Osteocyte (in vitro differentiated cells): Measurements from ENCODE around the gene PTGES. TPM values are rescaled to one million over a fixed set of nuclear protein-coding genes. Genes with fewer than 3 reads are reported as not detected.
"Not testable (repeated sequence)": the region's sequence is repeated elsewhere in the genome, so short reads cannot be mapped to it uniquely, and the experiment has no call there.

Experiments used
- DNase-seq: peaks from one replicate; pipeline ENCODE4 v3.0.0; 2021; ENCODE audit warnings: mixed read lengths; ENCODE audit not compliant: unreplicated experiment; ENCODE audit errors: extremely low spot score
- H3K27ac Mint-ChIP-seq: one replicate; pipeline ENCODE4 v1.8.0; 2021; ENCODE audit warnings: mild to moderate bottlenecking, mixed read lengths; ENCODE audit not compliant: unreplicated experiment
- H3K27me3 Mint-ChIP-seq: one replicate; pipeline ENCODE4 v1.8.0; 2021; ENCODE audit warnings: mixed read lengths; ENCODE audit not compliant: unreplicated experiment
- H3K36me3 Mint-ChIP-seq: one replicate; pipeline ENCODE4 v1.8.0; 2021; ENCODE audit warnings: mixed read lengths; ENCODE audit not compliant: unreplicated experiment
- H3K4me1 Mint-ChIP-seq: one replicate; pipeline ENCODE4 v1.8.0; 2021; ENCODE audit warnings: mixed read lengths; ENCODE audit not compliant: unreplicated experiment
- H3K4me3 Mint-ChIP-seq: one replicate; pipeline ENCODE4 v1.8.0; 2021; ENCODE audit warnings: mild to moderate bottlenecking, moderate library complexity, mixed read lengths; ENCODE audit not compliant: unreplicated experiment
- H3K9me3 Mint-ChIP-seq: one replicate; pipeline ENCODE4 v1.8.0; 2021; ENCODE audit warnings: mixed read lengths; ENCODE audit not compliant: unreplicated experiment
- total RNA-seq: library from RNA; stranded (reverse); gene quantifications from 2 replicates; pipeline ENCODE4 v1.2.1, GENCODE V29; 2021
- TF ChIP-seq, protein P1 (sequence below): fragments of 200-600 bp; sonication (generic); IDR thresholded peaks from 2 replicates; pipeline ENCODE4 v1.5.0; 2021; ENCODE audit warnings: antibody characterized with exemption, mild to moderate bottlenecking, moderate library complexity

The PTGES gene
- total RNA-seq, 1 donor from 2014 or later, result 0.83 TPM

DNA sequence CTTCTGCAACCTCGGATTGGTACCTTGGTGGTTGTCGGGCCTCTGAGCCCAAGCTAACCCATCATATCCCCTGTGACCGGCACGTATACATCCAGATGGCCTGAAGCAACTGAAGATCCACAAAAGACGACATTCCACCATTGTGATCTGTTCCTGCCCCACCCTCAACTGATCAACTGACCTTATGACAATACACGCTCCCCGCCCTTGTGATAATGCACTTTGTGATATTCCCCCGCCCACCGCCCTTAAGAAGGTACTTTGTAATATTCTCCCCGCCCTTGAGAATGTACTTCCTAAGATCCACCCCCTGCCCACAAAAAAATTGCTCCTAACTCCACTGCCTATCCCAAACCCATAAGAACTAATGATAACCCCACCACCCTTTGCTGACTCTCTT is 33.6 kb upstream of the PTGES start:
- Mint-ChIP-seq H3K27me3 (peaks cover 28% of the 10 kb centered on the region), H3K4me1 (peaks cover 3% of the 10 kb centered on the region), H3K4me3 (no peak overlapping the region), H3K9me3 (no peaks in the 10 kb centered on the region), H3K27ac (no peak overlapping the region), H3K36me3 (no peaks in the 10 kb centered on the region)
- TF ChIP-seq, protein P1, sequence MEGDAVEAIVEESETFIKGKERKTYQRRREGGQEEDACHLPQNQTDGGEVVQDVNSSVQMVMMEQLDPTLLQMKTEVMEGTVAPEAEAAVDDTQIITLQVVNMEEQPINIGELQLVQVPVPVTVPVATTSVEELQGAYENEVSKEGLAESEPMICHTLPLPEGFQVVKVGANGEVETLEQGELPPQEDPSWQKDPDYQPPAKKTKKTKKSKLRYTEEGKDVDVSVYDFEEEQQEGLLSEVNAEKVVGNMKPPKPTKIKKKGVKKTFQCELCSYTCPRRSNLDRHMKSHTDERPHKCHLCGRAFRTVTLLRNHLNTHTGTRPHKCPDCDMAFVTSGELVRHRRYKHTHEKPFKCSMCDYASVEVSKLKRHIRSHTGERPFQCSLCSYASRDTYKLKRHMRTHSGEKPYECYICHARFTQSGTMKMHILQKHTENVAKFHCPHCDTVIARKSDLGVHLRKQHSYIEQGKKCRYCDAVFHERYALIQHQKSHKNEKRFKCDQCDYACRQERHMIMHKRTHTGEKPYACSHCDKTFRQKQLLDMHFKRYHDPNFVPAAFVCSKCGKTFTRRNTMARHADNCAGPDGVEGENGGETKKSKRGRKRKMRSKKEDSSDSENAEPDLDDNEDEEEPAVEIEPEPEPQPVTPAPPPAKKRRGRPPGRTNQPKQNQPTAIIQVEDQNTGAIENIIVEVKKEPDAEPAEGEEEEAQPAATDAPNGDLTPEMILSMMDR, result no peak
- no peak for DNase-seq

DNA sequence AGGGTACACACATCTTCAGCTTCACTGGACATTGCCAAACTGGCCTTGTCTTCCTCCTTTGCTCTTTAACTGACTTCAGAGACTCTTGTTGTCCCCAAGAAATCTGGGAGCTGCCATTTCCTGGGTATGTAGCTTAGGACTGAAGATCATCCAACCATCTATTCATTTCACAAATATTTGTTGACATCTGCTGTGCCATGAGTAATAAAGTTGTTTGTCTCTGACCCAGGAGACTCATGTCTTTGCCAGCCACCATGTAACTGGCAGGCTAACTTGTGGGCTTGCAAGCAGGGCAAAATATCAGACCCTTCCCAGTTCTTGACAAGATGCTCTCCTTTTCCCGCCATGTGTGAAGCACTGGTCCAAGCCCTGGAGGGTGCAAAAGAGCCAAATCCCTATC is 33.0 kb upstream of the PTGES start:
- Mint-ChIP-seq H3K4me1 (peaks cover 3% of the 10 kb centered on the region), H3K27ac (no peak overlapping the region), H3K36me3 (no peaks in the 10 kb centered on the region), H3K27me3 (peaks cover 28% of the 10 kb centered on the region), H3K9me3 (no peaks in the 10 kb centered on the region), H3K4me3 (no peak overlapping the region)
- no peak for DNase-seq
- TF ChIP-seq, protein P1, result no peak

DNA sequence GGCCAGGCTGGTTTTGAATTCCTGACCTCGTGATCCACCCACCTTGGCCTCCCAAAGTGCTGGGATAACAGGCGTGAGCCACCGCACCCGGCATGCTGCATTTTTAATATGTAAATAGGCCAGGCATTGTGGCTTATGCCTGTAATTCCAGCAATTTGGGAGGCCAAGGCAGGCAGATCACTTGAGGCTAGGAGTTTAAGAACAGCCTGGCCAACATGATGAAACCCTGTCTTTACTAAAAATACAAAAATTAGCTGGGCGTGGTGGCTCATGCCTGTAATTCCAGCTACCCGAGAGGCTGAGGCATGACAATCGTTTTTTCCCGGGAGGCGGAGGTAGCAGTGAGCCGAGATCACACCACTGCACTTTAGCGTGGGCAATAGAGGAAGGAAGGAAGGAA is 32.1 kb upstream of the PTGES start:
- H3K4me1 Mint-ChIP-seq, DNase-seq, H3K4me3 Mint-ChIP-seq, H3K9me3 Mint-ChIP-seq, H3K36me3 Mint-ChIP-seq, H3K27ac Mint-ChIP-seq: not testable (repeated sequence)
- peaks cover 30% of the 10 kb centered on the region for H3K27me3 Mint-ChIP-seq

GRCh38 chr9:129783516-129784361 is 30.9 kb upstream of the PTGES start:
- H3K27ac Mint-ChIP-seq, result no peak overlapping the region
- peak; percentile 89 for DNase-seq
- peaks cover 31% of the 10 kb centered on the region for H3K27me3 Mint-ChIP-seq

GRCh38 chr9:129781981-129782380 is 29.1 kb upstream of the PTGES start:
- H3K4me3 Mint-ChIP-seq, result no peak overlapping the region
- peaks cover 23% of the 10 kb centered on the region for H3K27me3 Mint-ChIP-seq
- no peaks in the 10 kb centered on the region for H3K36me3 Mint-ChIP-seq
- DNase-seq, result no peak
- TF ChIP-seq, protein P1, result no peak
- H3K9me3 Mint-ChIP-seq, result no peaks in the 10 kb centered on the region
- peaks cover 10% of the 10 kb centered on the region for H3K4me1 Mint-ChIP-seq
- H3K27ac Mint-ChIP-seq, result no peak overlapping the region

More at GRCh38 chr9:129783516-129784361, 30.9 kb upstream of the PTGES start:
- no peaks in the 10 kb centered on the region for H3K9me3 Mint-ChIP-seq
- no peaks in the 10 kb centered on the region for H3K36me3 Mint-ChIP-seq
- TF ChIP-seq, protein P1, result peak; percentile 93
- H3K4me1 Mint-ChIP-seq, result no peaks in the 10 kb centered on the region
- H3K4me3 Mint-ChIP-seq, result no peak overlapping the region
